ENCODE data around the gene LY6G6F. TPM values are rescaled to one million over a fixed set of nuclear protein-coding genes. Genes with fewer than 3 reads are reported as not detected.

The LY6G6F gene
- total and polyA plus RNA-seq, 2 of the 13 experiments (the other 11 are each of a cell fraction or from before 2014, with no cell fraction given): not detected

GRCh38 chr6:31663961-31664789 is 42.5 kb upstream of the LY6G6F start (continued):
- TF ChIP-seq ZNF687 (CRISPR knock-in tag; IDR thresholded peaks at IDR 0.05) (peak; percentile 80), BCL6 (CRISPR knock-in tag; IDR thresholded peaks at IDR 0.05) (no peak), ZNF441 (CRISPR knock-in tag; IDR thresholded peaks at IDR 0.05; ENCODE audit: borderline replicate concordance) (peak; percentile 56; the same call in 1 of the 2 replicates), HNF4A (CRISPR knock-in tag; IDR thresholded peaks at IDR 0.05) (peak; percentile 72), TP53 (CRISPR knock-in tag; conservative IDR thresholded peaks at IDR 0.05) (peak; percentile 83; the same call in 1 of the 2 replicates), ZC3H13 (CRISPR knock-in tag; IDR thresholded peaks at IDR 0.05) (peak; percentile 59; the same call in 1 of the 2 replicates), ZNF274 (CRISPR knock-in tag; IDR thresholded peaks at IDR 0.05) (peak; percentile 64; the same call in 1 of the 2 replicates), ZNF556 (CRISPR knock-in tag; IDR thresholded peaks at IDR 0.05; ENCODE audit: borderline replicate concordance) (0 out of 2 replicates have a peak, but pooled peaks have one; percentile 6), FOXP4 (CRISPR knock-in tag; IDR thresholded peaks at IDR 0.05) (no peak), THAP7 (CRISPR knock-in tag; IDR thresholded peaks at IDR 0.05) (no peak), NPAS2 (CRISPR knock-in tag; IDR thresholded peaks at IDR 0.05; ENCODE audit: borderline replicate concordance) (0 out of 2 replicates have a peak, but pooled peaks have one; percentile 57), SP1 (IDR thresholded peaks at IDR 0.05) (no peak), SP1 (CRISPR knock-in tag; IDR thresholded peaks at IDR 0.05) (no peak), RXRB (CRISPR knock-in tag; IDR thresholded peaks at IDR 0.05; ENCODE audit: borderline replicate concordance) (0 out of 2 replicates have a peak, but pooled peaks have one; percentile 12)
- TF ChIP-seq, protein P1, sequence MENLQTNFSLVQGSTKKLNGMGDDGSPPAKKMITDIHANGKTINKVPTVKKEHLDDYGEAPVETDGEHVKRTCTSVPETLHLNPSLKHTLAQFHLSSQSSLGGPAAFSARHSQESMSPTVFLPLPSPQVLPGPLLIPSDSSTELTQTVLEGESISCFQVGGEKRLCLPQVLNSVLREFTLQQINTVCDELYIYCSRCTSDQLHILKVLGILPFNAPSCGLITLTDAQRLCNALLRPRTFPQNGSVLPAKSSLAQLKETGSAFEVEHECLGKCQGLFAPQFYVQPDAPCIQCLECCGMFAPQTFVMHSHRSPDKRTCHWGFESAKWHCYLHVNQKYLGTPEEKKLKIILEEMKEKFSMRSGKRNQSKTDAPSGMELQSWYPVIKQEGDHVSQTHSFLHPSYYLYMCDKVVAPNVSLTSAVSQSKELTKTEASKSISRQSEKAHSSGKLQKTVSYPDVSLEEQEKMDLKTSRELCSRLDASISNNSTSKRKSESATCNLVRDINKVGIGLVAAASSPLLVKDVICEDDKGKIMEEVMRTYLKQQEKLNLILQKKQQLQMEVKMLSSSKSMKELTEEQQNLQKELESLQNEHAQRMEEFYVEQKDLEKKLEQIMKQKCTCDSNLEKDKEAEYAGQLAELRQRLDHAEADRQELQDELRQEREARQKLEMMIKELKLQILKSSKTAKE (CRISPR knock-in tag; IDR thresholded peaks at IDR 0.05; ENCODE audit: borderline replicate concordance): 0 out of 2 replicates have a peak, but pooled peaks have one; percentile 29
